Glomerular visceral epithelial cell (primary cell): ENCODE data around the gene RPUSD4.

Experiments used
- DNase-seq: peaks from one replicate; pipeline ENCODE4 v3.0.0-alpha.2; 2016; ENCODE audit errors: extremely low spot score

The RPUSD4 gene

GRCh38 chr11:126157326-126158030 is 54.0 kb downstream of the RPUSD4 start:
- no peak for DNase-seq

- no peak for DNase-seq
Observed at GRCh38 chr11:126156814-126157213, 54.6 kb downstream of the RPUSD4 start.

- no peak for DNase-seq
Observed at GRCh38 chr11:126155402-126156187, 55.9 kb downstream of the RPUSD4 start.

DNA sequence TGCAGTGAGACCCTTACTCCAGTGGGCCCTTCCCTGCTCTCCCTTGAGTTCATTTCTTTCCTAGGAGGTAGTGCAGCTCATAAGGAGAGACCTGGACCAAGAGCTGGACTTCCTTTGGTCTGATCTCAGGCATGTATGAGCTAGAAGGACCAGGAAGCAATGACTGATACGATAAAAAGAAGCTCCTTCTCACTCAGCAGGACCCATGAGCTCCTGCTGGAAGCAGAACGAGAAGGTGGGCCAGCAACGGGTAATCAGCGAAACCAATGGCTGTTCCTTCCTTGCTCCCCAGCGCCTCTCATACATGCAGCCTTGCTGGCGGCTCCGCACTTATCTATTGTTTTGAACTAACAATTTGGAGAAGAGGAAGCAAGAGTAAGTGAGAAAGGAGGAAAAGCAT is 56.8 kb downstream of the RPUSD4 start:
- no peak for DNase-seq

DNA sequence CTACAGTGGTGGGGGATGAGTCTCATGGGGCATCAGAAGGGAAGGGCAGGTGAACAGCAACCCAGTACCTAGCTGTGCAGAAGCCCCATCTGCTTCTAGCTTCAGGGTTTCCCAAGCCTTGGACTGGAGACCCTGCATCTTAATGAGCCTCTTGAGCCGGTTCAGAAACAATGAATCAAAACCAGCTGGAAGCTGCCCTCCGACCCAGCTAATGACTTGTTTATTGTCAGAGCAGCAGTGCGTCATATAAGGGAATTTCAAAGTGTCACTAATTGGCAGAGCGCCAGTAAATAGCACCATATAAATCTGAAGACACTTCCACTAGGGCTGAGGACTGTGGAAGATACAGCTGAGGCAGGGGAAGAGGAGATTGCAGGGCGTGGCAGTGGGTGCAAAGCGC is 57.5 kb downstream of the RPUSD4 start:
- no peak for DNase-seq

DNA sequence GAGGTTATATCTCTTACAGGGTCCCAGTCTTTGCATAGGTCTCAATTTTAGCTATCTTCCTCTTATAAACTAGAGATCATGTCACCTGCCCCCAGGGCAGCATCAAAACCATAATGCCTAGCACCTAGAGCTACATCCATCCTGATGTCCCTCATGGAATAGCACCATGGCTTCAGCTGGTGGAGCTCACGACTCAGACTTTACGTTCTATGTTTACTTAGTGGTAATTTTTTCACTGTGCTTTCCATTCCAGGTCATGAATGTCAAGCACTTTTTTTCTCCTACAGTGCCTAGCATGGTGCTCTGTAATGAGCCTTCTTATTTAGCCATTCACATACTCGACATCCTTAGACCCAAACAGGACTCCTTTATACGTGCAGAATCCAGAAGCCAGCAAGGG is 58.4 kb downstream of the RPUSD4 start:
- no peak for DNase-seq

- no peak for DNase-seq
Observed at GRCh38 chr11:126152586-126152985, 58.9 kb downstream of the RPUSD4 start.

GRCh38 chr11:126152152-126152551 is 59.3 kb downstream of the RPUSD4 start:
- DNase-seq: no peak
